Suppressor macrophage treated with lipopolysaccharide for 4 hours (primary cell): Measurements from ENCODE around the gene DEF6.
"Not testable (repeated sequence)": the region's sequence is repeated elsewhere in the genome, so short reads cannot be mapped to it uniquely, and the experiment has no call there.

Experiments used
- DNase-seq: peaks from one replicate; pipeline ENCODE4 v3.0.0-alpha.2; 2020

The DEF6 gene

GRCh38 chr6:35312076-35312800 lies 14.6 kb downstream of the DEF6 start:
- DNase-seq: no peak

- DNase-seq: peak; percentile 76
These were observed 15.2 kb downstream of the DEF6 start for GRCh38 chr6:35312807-35313206.

DNA sequence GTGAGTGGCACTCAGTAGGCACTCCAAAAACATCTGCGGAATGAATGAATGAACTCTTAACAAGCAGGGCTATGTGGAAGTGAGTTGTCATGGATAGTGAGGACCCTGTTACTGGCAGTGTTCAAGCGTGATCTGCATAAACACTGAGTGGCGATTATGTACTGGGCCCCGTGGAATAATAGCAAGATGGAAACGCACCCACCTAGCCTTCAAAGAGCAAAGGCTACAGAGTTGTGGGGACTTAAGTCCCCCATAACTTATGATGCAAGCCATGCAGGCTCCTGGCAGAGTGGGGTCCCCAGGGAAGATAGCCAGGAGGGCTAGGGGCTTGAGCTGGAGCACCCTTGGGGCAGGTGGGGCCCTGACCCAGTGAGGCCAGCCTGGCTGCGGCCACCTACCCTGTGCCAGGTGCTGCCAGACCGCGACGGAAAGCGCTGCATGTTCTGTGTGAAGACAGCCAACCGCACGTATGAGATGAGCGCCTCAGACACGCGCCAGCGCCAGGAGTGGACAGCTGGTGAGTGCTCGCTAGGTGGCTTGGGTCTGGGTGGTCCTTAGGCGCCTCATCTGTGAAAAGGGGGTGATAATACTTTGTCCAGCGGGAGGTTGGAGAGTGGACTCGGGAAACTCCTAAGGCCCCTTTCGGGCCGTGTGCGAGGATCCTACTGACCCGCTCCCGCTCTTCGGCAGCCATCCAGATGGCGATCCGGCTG lies 20.0 kb downstream of the DEF6 start:
- DNase-seq: no peak

DNA sequence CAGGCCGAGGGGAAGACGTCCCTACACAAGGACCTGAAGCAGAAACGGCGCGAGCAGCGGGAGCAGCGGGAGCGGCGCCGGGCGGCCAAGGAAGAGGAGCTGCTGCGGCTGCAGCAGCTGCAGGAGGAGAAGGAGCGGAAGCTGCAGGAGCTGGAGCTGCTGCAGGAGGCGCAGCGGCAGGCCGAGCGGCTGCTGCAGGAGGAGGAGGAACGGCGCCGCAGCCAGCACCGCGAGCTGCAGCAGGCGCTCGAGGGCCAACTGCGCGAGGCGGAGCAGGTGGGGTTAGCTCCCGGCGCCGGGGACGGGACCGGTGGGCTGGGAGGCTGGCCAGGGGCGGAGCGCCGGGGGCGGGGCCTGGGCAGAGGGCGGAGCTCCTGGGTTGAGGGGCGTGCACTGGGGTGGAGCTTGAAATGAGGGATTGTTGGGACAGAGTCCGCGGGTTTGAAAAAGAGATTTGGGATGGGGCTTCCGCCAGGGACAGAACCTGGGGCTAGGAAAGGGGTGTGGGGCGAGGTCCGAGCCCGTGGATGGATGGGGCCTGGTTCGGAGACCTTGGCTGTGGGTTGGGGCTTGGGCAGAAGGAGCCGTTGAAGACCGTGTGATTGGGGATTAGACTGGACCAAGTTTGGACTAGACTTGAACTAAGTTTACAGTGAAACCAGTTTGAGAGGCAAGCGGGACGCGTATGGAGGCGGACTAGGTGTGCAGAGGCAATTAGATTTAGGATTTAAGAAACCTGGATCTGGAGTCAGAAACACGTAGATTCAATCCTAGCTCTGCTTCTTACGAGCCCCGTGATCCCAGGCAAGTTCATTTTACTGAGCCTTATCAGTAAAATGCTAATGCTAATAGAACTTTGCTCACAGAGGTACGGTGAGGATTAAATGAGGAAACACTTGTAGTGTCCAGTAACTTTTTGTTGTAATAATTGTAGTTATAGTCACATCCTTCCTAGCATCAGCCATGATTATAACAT lies 20.9 kb downstream of the DEF6 start:
- DNase-seq: no peak

GRCh38 chr6:35319346-35320030 lies 21.9 kb downstream of the DEF6 start:
- no peak for DNase-seq

- DNase-seq: no peak
These were observed 22.4 kb downstream of the DEF6 start for GRCh38 chr6:35320031-35320410.

- no peak for DNase-seq
These were observed 23.5 kb downstream of the DEF6 start for GRCh38 chr6:35321091-35321490.

DNA sequence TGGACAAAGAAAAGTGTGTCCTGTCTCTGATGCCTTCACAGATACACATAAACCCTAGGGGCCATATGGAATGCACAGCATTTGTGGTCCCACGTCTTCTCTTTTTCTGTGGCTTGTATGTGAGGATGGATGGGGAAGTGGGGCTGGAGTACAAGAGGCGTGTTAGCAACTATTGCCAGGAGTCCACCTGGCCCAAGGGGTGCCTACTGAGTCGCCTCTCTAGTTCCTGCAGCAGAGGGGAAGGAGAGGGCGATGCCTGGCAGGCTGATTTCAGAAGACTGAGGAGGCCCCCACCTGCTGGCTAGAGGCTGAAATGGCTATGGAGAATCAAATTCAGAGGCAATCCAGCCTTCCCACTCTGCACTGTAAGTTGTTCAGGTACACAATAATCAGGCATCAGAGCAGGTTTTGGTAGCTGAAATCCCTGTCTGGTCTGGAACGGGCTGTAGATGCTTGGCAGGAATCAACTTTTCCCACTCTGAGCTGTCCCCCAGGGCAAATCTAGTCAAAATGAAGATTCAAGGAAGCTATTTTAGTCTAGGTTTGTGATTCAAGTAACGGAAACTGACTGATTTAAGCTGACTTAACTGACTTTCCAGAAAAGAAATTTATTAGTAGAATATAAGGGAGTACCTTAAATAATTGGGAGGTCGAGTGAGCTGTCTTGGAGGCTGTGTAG lies 29.9 kb downstream of the DEF6 start:
- peak; percentile 73 for DNase-seq

- DNase-seq: no peak
These were observed 30.6 kb downstream of the DEF6 start for GRCh38 chr6:35328108-35328723.

DNA sequence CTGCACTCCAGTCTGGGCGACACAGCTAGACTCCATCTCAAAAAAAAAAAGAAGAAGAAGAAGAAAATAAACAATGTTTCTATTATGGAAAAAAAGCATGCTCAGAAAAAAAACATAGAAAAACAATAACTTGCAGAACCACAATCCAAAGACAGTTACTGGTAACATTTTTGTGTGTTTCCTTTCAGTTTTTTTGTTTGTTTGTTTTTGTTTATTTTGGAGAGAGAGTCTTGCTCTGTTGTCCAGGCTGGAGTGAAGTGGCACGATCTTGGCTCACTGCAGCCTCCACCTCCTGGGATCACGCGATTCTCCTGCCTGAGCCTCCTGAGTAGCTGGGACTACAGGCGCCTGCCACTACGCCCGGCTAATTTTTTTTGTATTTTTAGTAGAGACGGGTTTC lies 31.3 kb downstream of the DEF6 start:
- not testable (repeated sequence) for DNase-seq

DNA sequence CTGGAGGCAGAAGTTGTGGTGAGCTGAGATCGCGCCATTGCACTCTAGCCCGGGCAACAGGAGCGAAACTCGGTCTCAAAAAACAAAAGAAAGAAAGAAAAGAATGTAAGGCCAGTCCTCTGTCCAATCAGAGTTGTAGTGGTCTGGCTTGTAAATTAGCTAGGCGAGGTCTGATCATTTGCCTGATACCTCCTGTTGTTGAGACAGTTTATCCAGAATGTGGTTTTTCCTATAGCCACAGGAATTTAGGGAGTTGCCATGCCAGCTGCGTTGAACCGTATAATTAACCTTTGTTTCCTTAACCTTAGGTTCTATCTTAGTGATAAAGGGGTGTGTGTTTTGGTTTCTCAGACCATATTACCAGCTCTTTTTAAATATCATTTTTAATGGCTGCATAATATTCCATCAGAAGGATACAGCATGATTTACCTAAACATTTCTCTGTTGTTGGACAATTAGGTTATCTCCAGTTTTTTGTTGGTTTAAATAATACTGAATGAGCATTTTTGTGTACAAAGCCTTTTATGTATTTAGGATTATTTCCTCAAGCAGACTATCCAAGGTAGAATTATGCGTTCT lies 33.0 kb downstream of the DEF6 start:
- no peak for DNase-seq

GRCh38 chr6:35332074-35332887 lies 34.7 kb downstream of the DEF6 start:
- DNase-seq: not testable (repeated sequence)

- no peak for DNase-seq
These were observed 43.9 kb downstream of the DEF6 start for GRCh38 chr6:35341557-35341956.

DNA sequence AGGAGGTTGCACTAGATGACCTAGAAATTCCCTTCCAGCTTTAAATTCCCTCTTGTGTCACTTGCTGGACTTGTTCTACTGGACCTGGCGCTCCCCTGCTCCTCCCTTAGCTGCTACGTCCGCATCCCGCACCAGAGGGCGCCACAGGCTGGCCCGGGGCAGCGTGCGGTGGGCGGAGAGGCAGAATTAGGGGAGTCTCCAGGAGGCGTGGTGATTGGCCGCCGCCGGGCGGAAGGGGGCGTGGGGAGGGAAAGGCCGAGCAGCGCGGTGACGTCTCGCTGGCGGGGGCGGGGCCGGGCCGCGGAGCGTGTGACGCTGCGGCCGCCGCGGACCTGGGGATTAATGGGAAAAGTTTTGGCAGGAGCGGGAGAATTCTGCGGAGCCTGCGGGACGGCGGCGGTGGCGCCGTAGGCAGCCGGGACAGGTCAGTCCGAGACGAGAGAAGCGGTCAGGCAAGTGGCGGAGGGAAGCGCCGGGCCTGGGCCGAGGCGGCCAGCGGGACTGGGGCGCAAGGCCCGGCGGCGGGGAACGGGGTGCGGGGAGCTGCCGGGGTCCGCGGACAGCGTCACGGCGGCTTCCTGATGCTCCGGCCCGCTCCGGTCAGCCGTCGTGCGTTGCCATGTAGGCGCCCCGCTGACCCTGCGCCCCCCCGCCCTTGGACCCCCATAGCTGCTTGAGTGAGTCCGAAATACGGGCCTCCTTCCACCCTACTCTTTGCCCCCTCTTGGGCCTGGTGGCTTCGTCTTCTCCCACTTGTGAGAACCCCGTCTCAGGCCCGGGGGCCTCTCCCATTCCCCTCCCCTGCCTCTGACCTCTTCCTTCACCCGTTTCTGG lies 44.9 kb downstream of the DEF6 start, which contains the start of gene PPARD:
TSS of gene PPARD (plus strand) at position 301 of the 834 bp plus-strand sequence. CDS start 68,530 bp downstream, outside the sequence.
- peak; percentile 99 for DNase-seq

- DNase-seq: peak; percentile 85
These were observed 45.6 kb downstream of the DEF6 start for GRCh38 chr6:35343092-35343834.

- DNase-seq: no peak
These were observed 46.4 kb downstream of the DEF6 start for GRCh38 chr6:35343835-35344550.

DNA sequence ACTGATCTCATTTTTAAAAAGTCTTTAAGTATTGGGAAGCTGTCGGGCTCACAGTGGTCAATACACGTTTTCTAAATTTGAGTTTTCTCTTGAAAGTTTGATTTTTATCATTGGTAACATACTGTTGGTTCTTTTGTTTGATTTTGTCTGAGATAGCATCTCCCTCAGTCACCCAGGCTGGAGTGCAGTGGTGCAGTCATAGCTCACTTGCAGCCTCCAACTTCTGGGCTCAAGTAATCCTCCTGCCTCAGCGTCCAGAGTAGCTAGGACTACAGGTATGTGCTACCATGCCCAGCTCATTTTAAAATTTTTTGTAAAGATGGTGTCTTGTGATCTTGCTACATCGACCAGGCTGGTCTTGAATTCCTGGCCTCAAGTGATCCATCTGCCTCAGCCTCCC lies 53.8 kb downstream of the DEF6 start:
- DNase-seq: no peak

DNA sequence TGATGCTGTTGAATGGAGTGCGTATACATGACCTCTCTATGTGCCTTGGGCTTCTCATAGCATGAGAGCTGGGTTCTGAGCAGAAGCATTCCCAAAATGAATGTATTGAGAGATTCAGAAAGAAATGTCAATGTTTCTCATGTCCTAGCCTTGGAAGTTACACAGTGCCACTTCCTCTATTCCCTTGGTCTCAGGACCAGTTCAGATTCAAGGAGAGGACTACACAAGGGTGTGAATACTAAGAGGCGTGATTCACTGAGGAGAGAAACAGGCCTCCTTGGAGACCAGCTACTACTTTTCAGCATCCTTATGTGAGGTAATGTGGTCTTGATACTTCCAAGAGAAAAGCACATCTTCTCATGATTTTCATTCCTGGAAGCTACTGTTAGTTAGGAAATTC lies 55.1 kb downstream of the DEF6 start:
- DNase-seq: no peak
